GM12875 (cell line): ENCODE measurements around the gene OLFML2B.

Experiments
- H3K4me3 ChIP-seq: one replicate; pipeline ENCODE4 v1.5.1; 2011; ENCODE audit warnings: low read depth, low read length, control low read depth
- TF ChIP-seq, protein P1 (sequence below): IDR thresholded peaks from 2 replicates; pipeline ENCODE4 v1.5.1; 2011; ENCODE audit warnings: low read depth, mild to moderate bottlenecking, control low read depth, inconsistent platforms, low read length, moderate library complexity, borderline replicate concordance; ENCODE audit not compliant: insufficient read depth

Gene OLFML2B

DNA sequence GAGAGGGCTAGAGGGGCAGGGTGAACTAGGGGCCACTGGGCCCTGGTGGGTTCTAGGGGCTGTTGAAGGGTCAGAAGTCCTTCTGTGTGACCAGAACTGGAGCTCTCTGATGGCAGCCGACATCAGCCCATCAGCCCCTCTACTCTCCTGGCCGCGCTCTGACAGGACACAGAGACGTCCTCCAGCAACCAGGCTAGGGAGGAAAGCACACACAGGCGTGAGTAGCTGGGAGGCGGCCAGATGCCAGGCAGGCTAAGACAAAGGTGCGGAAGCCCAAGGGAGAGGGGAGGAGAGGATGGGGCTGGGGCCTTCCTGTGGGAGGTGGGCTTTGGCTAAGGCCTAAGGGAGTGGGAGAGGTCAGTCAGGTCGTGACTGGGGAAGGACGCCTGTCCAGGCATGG is 50.8 kb downstream of the OLFML2B start:
- H3K4me3 ChIP-seq = no peak overlapping the region
- TF ChIP-seq, protein P1, sequence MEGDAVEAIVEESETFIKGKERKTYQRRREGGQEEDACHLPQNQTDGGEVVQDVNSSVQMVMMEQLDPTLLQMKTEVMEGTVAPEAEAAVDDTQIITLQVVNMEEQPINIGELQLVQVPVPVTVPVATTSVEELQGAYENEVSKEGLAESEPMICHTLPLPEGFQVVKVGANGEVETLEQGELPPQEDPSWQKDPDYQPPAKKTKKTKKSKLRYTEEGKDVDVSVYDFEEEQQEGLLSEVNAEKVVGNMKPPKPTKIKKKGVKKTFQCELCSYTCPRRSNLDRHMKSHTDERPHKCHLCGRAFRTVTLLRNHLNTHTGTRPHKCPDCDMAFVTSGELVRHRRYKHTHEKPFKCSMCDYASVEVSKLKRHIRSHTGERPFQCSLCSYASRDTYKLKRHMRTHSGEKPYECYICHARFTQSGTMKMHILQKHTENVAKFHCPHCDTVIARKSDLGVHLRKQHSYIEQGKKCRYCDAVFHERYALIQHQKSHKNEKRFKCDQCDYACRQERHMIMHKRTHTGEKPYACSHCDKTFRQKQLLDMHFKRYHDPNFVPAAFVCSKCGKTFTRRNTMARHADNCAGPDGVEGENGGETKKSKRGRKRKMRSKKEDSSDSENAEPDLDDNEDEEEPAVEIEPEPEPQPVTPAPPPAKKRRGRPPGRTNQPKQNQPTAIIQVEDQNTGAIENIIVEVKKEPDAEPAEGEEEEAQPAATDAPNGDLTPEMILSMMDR = no peak

- TF ChIP-seq, protein P1 = no peak
Measured at GRCh38 chr1:161970633-161971032, 53.0 kb downstream of the OLFML2B start.

DNA sequence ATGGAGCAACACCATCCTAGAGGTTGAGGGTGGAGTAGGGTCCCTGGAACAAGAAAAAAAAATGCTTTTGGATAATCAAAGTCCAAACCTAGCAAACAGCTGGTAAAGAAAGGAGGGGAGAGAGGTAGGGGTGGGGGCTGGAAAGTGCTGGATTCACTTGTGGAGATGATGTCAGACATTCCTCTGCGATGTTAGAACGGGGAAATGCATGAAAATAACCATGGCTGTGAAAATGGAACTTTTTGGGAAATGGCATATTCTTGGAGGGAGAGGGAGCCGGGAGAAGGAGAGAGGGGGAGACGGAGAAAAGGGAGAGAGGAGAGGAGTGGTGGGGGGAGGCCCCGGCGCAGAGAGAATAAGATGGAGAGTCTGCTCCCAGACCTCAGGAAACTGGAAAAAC is 53.6 kb downstream of the OLFML2B start:
- no peak overlapping the region for H3K4me3 ChIP-seq
- TF ChIP-seq, protein P1 = no peak

More at GRCh38 chr1:161970633-161971032, 53.0 kb downstream of the OLFML2B start:
- H3K4me3 ChIP-seq = no peak overlapping the region

GRCh38 chr1:161966067-161966466 is 57.6 kb downstream of the OLFML2B start:
- TF ChIP-seq, protein P1 = no peak
- H3K4me3 ChIP-seq = no peak overlapping the region

GRCh38 chr1:161962091-161962887 is 61.4 kb downstream of the OLFML2B start:
- TF ChIP-seq, protein P1 = no peak
- no peak overlapping the region for H3K4me3 ChIP-seq

DNA sequence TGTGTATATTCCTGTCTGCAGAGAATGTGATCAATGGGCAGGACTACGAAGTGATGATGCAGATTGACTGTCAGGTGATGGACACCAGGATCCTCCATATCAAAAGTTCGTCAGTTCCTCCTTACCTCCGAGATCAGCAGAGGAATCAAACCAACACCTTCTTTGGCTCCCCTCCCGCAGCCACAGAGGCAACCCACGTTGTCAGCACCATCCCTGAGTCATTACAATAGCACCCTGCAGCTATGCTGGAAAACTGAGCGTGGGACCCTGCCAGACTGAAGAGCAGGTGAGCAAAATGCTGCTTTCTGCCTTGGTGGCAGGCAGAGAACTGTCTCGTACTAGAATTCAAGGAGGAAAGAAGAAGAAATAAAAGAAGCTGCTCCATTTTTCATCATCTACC is 65.2 kb downstream of the OLFML2B start:
- TF ChIP-seq, protein P1 = no peak
- no peak overlapping the region for H3K4me3 ChIP-seq

DNA sequence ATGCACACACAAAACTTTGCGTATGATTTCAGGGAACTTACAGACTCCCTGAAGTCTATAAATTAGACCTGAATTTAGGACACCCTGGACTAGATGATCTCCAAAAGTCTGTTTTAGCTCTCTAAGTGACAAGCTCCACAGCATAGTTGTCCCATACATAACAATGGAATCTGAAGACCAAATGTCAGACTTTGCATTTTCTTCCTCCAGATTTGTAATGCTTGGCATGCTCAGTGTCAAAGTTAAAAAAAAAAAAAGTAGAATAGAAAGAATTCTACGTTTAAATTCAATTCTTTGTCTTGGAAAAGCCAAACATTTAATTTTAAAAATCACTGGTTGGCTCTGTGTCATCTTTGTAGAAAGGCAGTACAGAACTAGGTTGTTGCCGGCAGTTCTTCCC is 66.7 kb downstream of the OLFML2B start:
- TF ChIP-seq, protein P1 = no peak
- H3K4me3 ChIP-seq = no peak overlapping the region
